ENCODE data around the gene AKR1E2. TPM values are rescaled to one million over a fixed set of nuclear protein-coding genes. Genes with fewer than 3 reads are reported as not detected.

Gene AKR1E2
- polyA plus RNA-seq, 1 donor = 3.3 TPM

DNA sequence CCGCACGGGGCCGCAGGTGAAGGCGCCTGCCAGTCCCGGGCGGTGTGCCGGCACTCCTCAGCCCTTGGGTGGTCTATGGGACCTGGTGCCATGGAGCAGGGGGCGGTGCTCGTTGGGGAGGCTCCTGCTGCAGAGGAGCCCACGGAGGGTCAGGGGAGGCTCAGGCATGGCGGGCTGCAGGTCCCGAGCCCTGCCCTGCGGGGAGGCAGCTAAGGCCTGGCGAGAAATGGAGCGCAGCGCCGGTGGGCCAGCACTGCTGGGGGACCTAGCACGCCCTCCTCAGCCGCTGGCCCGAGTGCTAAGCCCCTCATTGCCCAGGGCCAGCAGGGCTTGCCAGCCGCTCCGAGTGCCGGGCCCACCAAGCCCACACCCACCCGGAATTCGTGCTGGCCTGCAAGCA is 18.9 kb downstream of the AKR1E2 start:
- no peak for DNase-seq (ENCODE audit: low read depth)

- no peak for DNase-seq (ENCODE audit: low read depth)
Observed at GRCh38 chr10:4845766-4846165, 19.8 kb downstream of the AKR1E2 start.

DNA sequence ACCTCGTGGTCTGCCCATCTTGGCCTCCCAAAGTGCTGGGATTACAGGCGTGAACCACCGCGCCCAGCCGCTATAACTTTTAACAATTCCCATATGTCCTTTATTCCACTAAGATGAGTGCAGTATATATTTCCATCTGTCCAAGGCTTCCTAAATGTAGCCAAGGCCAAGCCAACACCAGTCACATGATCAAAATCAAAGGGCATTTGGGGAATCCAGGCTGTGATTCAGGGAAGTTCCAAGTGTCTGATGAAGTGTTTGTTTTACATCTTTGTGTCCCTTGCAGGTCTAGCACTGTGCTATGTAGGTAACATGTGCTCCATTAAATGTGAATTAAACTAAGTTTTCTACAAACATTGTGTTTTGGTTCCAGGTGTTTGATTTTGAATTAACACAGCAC is 20.8 kb downstream of the AKR1E2 start:
- no peak for DNase-seq (ENCODE audit: low read depth)

DNA sequence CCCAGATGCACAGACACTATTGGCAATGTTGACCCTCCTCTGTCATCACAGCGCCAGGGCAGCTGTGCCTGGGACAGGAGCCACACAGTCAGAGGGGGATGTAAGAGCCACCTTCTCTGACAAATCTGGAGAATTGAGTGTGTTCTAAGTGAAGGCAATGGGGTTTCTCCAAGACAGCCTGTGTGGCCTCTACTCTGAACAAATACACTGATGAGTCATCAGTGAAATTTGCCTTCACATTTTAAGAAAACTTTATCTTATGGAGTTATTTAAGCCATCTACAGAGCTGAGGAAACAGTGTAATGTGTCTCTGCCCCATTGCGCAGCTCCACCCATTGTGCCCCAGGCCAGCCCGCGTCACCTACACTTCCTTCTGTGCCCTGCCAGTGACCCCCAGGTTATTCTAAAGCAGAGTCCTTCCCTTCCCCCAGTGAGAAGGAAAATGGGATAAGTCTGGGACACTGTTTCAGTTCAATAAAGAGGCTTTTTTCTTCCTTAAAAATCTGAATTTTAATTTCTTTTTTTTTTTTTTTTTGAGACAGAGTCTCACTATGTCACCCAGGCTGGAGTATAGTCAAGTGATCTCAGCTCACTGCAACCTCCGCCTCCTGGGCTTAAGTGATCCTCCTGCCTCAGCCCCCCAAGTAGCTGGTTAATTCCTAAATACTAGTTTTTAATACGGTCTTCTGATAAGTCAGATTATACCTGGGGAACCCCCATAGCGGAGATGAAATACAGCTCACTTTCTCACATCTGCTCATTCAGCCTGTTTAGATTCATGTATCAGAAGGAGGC is 21.8 kb downstream of the AKR1E2 start:
- DNase-seq (ENCODE audit: low read depth) = no peak

- no peak for DNase-seq (ENCODE audit: low read depth)
Observed at GRCh38 chr10:4848356-4849041, 22.5 kb downstream of the AKR1E2 start.

- no peak for DNase-seq (ENCODE audit: low read depth)
Observed at GRCh38 chr10:4849042-4849402, 23.0 kb downstream of the AKR1E2 start.

GRCh38 chr10:4849555-4850242 is 23.7 kb downstream of the AKR1E2 start:
- DNase-seq (ENCODE audit: low read depth) = peak; percentile 80

DNA sequence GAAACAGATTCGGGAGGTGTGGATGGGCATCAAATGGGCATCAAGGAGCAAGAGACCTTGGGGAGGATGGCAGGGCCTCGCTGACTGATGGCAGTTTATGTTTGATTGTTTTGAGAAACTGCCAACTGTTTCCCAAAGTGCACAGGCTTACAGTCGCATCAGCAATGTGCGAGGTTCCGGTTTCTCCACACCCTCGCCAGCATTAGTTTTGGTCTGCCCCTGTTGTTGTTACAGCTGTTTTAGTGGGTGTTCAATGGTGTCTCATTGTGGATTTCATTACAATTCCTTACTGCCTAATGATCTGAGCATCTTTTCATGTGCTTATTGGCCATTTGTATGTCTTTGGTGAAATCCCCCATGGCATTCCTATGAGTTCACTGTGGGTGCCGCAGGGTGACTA is 24.4 kb downstream of the AKR1E2 start:
- no peak for DNase-seq (ENCODE audit: low read depth)

DNA sequence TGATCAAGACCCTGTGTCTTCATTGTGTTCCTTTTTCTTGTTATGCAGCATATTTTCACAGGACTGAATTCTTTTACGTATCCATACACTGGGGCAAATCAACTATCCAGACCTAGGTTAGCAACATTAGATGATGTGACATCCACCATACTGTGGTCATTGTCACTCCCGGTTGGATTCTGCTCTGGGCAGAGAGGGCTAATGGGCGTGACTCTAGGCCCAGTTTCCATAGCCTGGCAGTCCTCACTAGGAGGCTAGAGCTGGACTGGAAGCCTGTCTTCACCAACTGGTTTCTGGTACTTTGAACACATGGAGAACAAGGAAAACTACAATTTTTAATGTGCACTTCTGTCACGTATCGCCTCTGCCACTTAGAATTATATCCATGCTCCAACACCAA is 25.2 kb downstream of the AKR1E2 start:
- no peak for DNase-seq (ENCODE audit: low read depth)

DNA sequence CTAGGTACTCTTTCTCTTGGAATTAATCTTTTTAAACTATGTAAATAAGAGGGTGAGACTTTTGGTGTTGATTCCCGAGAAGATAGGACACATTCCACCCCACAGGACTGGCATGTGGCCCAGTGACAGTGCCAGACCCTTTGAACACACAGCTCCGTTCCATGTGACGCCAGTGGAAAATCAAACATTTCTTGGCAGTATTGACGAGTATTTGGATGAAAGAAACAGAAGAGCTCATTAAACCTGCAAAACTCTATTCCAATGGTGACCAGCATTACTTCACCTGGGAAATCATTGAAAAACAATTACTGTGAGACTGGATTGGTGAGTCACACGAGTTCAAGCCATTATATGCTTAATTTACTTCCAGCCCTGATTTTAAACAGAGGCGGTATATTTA is 25.8 kb downstream of the AKR1E2 start:
- peak; percentile 22 for DNase-seq (ENCODE audit: low read depth)

- DNase-seq (ENCODE audit: low read depth) = no peak
Observed at GRCh38 chr10:4865945-4866661, 40.1 kb downstream of the AKR1E2 start.

DNA sequence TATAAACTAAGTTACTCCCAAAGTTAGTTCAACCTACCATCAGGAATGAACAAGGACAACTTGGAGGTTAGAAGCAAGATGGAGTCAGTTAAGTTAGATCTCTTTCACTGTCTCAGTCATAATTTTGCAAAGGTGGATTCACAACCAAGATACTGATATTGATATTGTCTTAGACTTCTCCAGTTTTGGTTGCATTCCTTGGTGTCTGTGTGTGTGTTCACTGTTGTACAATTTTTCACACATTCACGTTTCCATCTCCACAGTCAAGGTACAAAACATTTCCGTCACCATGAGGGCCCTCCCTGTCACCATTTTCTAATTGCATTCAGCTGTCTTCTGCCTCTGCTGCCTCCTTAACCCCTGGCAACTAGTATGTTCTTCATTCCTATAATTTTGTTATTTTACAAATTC is 41.1 kb downstream of the AKR1E2 start:
- DNase-seq (ENCODE audit: low read depth) = no peak

DNA sequence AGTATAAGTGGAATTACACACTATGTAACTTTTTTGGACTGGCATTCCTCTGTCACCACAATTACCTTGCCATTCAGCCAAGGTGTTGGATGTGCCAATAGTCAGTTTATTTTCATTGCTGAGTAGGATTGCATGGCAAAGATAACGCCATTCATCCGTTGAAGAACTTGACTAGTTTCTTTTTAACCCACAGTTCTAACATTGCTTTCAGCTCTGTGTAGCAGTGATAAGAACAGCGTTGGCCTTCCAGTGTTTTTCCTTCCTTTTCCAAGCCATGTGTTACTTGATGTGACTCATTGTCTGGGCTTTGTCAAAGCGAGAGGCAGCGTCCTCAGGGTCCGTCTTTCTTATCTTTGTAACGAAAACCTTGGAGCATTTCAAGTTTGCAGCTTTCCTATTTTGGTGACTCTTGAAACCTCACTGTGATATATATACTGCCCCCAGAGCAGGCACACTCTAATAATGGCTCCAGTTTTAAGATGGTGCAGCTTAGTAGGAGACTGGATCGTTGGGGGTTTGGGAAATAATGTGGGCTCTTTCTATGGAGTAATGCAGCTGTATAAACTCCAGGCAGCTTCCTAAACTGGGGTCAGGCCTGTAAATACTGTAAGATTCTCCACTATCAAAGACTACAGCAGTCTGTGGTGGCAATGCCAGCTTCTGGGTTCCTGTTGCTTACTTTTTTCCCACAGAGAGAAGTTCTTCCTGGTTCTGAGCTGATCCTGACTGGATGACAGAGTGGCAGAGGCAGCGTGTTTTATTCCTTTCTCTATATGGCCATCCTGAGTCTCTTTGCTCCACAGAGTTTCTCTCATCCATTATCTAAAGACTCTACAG is 41.7 kb downstream of the AKR1E2 start:
- DNase-seq (ENCODE audit: low read depth) = no peak

DNA sequence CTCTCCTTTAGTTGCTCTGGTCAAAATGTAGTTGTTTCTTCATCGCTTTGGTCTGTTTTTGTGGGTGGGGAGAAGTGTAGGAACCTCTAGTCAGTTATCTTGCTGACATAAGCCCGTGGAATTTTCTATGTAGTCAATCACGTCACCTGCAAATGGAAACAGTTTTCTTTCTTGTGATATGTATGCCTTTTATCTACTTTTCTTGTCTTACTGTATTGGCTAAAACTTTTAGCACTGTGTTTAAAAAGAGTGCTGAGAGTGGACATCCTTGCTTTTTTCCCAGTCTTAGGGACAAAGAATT is 42.3 kb downstream of the AKR1E2 start:
- no peak for DNase-seq (ENCODE audit: low read depth)

GRCh38 chr10:4882704-4883078 is 56.7 kb downstream of the AKR1E2 start:
- no peak for DNase-seq (ENCODE audit: low read depth)

- no peak for DNase-seq (ENCODE audit: low read depth)
Observed at GRCh38 chr10:4883079-4883739, 57.2 kb downstream of the AKR1E2 start.

GRCh38 chr10:4885162-4885561 is 59.2 kb downstream of the AKR1E2 start:
- DNase-seq (ENCODE audit: low read depth) = no peak

DNA sequence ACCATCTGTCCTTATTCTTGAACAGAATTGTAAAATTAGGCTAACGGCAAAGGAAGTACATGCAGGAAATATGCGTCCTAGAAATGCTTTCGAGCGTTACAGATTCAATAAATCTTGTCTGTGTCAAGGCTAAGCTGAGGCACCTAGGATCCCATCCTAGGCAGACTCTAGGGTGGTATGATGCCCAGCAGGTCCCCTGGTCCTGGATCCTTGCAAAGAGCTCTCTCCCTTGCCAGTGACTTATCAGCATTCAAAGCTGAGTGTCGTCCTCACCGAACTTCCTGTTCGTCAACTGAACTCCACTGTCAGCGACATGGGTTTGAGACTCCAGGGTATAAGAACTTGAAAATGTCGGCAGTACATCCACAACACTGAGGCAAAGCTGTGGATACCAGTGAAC is 61.5 kb downstream of the AKR1E2 start:
- no peak for DNase-seq (ENCODE audit: low read depth)

- DNase-seq (ENCODE audit: low read depth) = no peak
Observed at GRCh38 chr10:4888236-4888635, 62.2 kb downstream of the AKR1E2 start.

GRCh38 chr10:4889959-4890358 is 64.0 kb downstream of the AKR1E2 start:
- DNase-seq (ENCODE audit: low read depth) = no peak

- no peak for DNase-seq (ENCODE audit: low read depth)
Observed at GRCh38 chr10:4892681-4893080, 66.7 kb downstream of the AKR1E2 start.

All from forelimb muscle (tissue), 1 donor.